Measurements from ENCODE around the gene ANKS1B.

The ANKS1B gene

GRCh38 chr12:98788396-98788795 lies 1196.3 kb downstream of the ANKS1B start:
- no peak for TF ChIP-seq CSDC2 (CRISPR knock-in tag; IDR thresholded peaks at IDR 0.05)
- no peak for ATAC-seq

- TF ChIP-seq SNAI2 (CRISPR knock-in tag; IDR thresholded peaks at IDR 0.05) (no peak), OSR1 (CRISPR knock-in tag; IDR thresholded peaks at IDR 0.05) (no peak), ZNF70 (CRISPR knock-in tag; IDR thresholded peaks at IDR 0.05) (no peak)
- TF ChIP-seq, protein P1, sequence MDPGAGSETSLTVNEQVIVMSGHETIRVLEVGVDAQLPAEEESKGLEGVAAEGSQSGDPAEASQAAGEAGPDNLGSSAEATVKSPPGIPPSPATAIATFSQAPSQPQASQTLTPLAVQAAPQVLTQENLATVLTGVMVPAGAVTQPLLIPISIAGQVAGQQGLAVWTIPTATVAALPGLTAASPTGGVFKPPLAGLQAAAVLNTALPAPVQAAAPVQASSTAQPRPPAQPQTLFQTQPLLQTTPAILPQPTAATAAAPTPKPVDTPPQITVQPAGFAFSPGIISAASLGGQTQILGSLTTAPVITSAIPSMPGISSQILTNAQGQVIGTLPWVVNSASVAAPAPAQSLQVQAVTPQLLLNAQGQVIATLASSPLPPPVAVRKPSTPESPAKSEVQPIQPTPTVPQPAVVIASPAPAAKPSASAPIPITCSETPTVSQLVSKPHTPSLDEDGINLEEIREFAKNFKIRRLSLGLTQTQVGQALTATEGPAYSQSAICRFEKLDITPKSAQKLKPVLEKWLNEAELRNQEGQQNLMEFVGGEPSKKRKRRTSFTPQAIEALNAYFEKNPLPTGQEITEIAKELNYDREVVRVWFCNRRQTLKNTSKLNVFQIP (CRISPR knock-in tag; IDR thresholded peaks at IDR 0.05; ENCODE audit: borderline replicate concordance, low read depth): no peak
- no peak for ATAC-seq
Observed at GRCh38 chr12:98786653-98787052, 1198.1 kb downstream of the ANKS1B start.

DNA sequence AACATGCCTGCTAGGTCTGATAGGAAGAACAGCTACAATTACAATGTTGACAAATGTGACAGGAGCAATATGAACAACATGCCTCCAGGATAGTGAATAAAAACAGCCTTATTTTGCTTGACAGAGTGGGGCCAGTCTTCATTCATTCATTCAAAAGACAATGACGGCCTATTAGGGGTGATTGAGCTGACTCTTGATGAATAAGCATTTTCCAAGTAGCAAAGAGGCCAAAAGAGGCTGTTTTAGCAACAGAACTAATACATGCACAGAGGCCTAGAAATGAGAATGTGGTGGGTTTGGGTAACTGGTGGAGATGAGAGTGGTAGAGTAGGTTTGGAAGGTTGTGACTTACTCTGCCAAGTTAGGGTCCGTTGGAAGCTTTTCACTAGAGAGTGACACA lies 1201.3 kb downstream of the ANKS1B start:
- ATAC-seq: no peak

GRCh38 chr12:98780261-98780660 lies 1204.5 kb downstream of the ANKS1B start:
- ATAC-seq: no peak
- TF ChIP-seq PPARA (CRISPR knock-in tag; IDR thresholded peaks at IDR 0.05; ENCODE audit: borderline replicate concordance) (no peak), TOX (CRISPR knock-in tag; IDR thresholded peaks at IDR 0.05; ENCODE audit: borderline replicate concordance) (no peak), ZNF8 (CRISPR knock-in tag; IDR thresholded peaks at IDR 0.05) (no peak), TCF4 (CRISPR knock-in tag; IDR thresholded peaks at IDR 0.05; ENCODE audit: borderline replicate concordance) (no peak), ZNF565 (CRISPR knock-in tag; conservative IDR thresholded peaks at IDR 0.05; ENCODE audit: low read depth) (no peak), CREB5 (CRISPR knock-in tag; IDR thresholded peaks at IDR 0.05; ENCODE audit: low read depth) (no peak), OSR1 (CRISPR knock-in tag; IDR thresholded peaks at IDR 0.05) (no peak), ESRRG (CRISPR knock-in tag; IDR thresholded peaks at IDR 0.05) (no peak), ZFP30 (CRISPR knock-in tag; IDR thresholded peaks at IDR 0.05) (no peak), ISL1 (CRISPR knock-in tag; IDR thresholded peaks at IDR 0.05) (no peak), GLIS3 (CRISPR knock-in tag; IDR thresholded peaks at IDR 0.05) (no peak), ZC3H10 (CRISPR knock-in tag; IDR thresholded peaks at IDR 0.05) (no peak), BACH2 (CRISPR knock-in tag; IDR thresholded peaks at IDR 0.05; ENCODE audit: borderline replicate concordance) (no peak), RARB (CRISPR knock-in tag; IDR thresholded peaks at IDR 0.05) (no peak)
- TF ChIP-seq, protein P2, sequence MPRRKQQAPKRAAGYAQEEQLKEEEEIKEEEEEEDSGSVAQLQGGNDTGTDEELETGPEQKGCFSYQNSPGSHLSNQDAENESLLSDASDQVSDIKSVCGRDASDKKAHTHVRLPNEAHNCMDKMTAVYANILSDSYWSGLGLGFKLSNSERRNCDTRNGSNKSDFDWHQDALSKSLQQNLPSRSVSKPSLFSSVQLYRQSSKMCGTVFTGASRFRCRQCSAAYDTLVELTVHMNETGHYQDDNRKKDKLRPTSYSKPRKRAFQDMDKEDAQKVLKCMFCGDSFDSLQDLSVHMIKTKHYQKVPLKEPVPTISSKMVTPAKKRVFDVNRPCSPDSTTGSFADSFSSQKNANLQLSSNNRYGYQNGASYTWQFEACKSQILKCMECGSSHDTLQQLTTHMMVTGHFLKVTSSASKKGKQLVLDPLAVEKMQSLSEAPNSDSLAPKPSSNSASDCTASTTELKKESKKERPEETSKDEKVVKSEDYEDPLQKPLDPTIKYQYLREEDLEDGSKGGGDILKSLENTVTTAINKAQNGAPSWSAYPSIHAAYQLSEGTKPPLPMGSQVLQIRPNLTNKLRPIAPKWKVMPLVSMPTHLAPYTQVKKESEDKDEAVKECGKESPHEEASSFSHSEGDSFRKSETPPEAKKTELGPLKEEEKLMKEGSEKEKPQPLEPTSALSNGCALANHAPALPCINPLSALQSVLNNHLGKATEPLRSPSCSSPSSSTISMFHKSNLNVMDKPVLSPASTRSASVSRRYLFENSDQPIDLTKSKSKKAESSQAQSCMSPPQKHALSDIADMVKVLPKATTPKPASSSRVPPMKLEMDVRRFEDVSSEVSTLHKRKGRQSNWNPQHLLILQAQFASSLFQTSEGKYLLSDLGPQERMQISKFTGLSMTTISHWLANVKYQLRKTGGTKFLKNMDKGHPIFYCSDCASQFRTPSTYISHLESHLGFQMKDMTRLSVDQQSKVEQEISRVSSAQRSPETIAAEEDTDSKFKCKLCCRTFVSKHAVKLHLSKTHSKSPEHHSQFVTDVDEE (CRISPR knock-in tag; IDR thresholded peaks at IDR 0.05): no peak
- TF ChIP-seq, protein P3, sequence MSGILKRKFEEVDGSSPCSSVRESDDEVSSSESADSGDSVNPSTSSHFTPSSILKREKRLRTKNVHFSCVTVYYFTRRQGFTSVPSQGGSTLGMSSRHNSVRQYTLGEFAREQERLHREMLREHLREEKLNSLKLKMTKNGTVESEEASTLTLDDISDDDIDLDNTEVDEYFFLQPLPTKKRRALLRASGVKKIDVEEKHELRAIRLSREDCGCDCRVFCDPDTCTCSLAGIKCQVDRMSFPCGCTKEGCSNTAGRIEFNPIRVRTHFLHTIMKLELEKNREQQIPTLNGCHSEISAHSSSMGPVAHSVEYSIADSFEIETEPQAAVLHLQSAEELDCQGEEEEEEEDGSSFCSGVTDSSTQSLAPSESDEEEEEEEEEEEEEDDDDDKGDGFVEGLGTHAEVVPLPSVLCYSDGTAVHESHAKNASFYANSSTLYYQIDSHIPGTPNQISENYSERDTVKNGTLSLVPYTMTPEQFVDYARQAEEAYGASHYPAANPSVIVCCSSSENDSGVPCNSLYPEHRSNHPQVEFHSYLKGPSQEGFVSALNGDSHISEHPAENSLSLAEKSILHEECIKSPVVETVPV (CRISPR knock-in tag; IDR thresholded peaks at IDR 0.05): no peak

More for the DNA sequence above, 1201.3 kb downstream of the ANKS1B start:
- no peak for TF ChIP-seq ZC3H10 (CRISPR knock-in tag; IDR thresholded peaks at IDR 0.05)
- TF ChIP-seq, protein P3 (CRISPR knock-in tag; IDR thresholded peaks at IDR 0.05): no peak
